Sigmoid colon (tissue), 7 donors: ENCODE results near the gene GJA1. TPM values are rescaled to one million over a fixed set of nuclear protein-coding genes. Genes with fewer than 3 reads are reported as not detected.

Experiments
- DNase-seq: peaks from one replicate; pipeline ENCODE4 v3.0.0-alpha.2; 2019
- H3K27ac ChIP-seq, 4 donors: fragments of 200-600 bp; sonication (generic); one replicate each; pipeline ENCODE4 v1.5.1; 2016 to 2019; ENCODE audit warnings: mild to moderate bottlenecking in 1 of 4
- H3K27me3 ChIP-seq, 3 donors: fragments of 200-600 bp; sonication (generic); one replicate each; pipeline ENCODE4 v1.5.1; 2019; ENCODE audit warnings: mild to moderate bottlenecking in 1 of 3
- H3K36me3 ChIP-seq, 4 donors: fragments of 200-600 bp; sonication (generic); one replicate each; pipeline ENCODE4 v1.5.1; 2016 to 2019
- H3K4me1 ChIP-seq, 4 donors: fragments of 200-600 bp; sonication (generic); one replicate each; pipeline ENCODE4 v1.5.1; 2017 to 2019
- H3K4me3 ChIP-seq, 4 donors: fragments of 200-600 bp; sonication (generic); one replicate each; pipeline ENCODE4 v1.5.1; 2017 to 2019; ENCODE audit warnings: mild to moderate bottlenecking in 2 of 4, moderate library complexity in 1 of 4
- H3K9me3 ChIP-seq, 4 donors: fragments of 200-600 bp in 3 of 4; sonication (generic) in 3 of 4; one replicate each; pipeline versions ENCODE4 v1.5.1 to v1.6.1; 2013 to 2019
- CTCF ChIP-seq, 4 experiments: fragments of 450-650 bp in 3 of 4; fragments of 200-600 bp in 1 of 4; IDR thresholded peaks; one replicate each; pipeline ENCODE4 v1.5.1; 2016 to 2019; ENCODE audit warnings: antibody characterized with exemption in 4 of 4, mild to moderate bottlenecking in 3 of 4, moderate library complexity in 2 of 4
- EP300 ChIP-seq, 4 donors: sonication (generic); formaldehyde crosslinking; IDR thresholded peaks; one replicate each; pipeline ENCODE4 v1.6.1; 2017; ENCODE audit warnings: antibody characterized with exemption in 4 of 4
- POLR2A ChIP-seq, 2 donors: fragments of 450-650 bp; IDR thresholded peaks; one replicate each; pipeline ENCODE4 v1.6.1; 2016; ENCODE audit warnings: antibody characterized with exemption in 2 of 2, mild to moderate bottlenecking in 2 of 2, moderate library complexity in 2 of 2
- POLR2AphosphoS5 ChIP-seq, 4 donors: sonication (generic); formaldehyde crosslinking; IDR thresholded peaks; one replicate each; pipeline ENCODE4 v1.6.1; 2017; ENCODE audit warnings: antibody characterized with exemption in 4 of 4
- WGBS, 2 donors: extraction: QIAGEN DNeasy Blood & Tissue Kit; methylation state at CpG; one replicate each; pipeline ENCODE4 v1.1.7; 2013; 5-methylcytosine and 5-hydroxymethylcytosine counted together
- intact Hi-C: fragments of 100-400 bp; cut with DNase I; formaldehyde crosslinking; loops from one replicate; pipeline ENCODE4 v1.15.1; 2023
- polyA plus RNA-seq, 3 donors: library from polyadenylated mRNA; stranded (reverse); fragments of 200-250 nt; gene quantifications; one replicate each; pipeline ENCODE4 v1.2.3, GENCODE V29; 2013
- small RNA-seq, 3 donors: library from RNA; depleted of rRNA; stranded (forward); fragments of <200 nt; gene quantifications; one replicate each; pipeline ENCODE3, GENCODE V24; 2016
- total RNA-seq, 4 donors: library from RNA; depleted of rRNA; stranded (reverse); fragments of >200 nt; gene quantifications; one replicate each; pipeline ENCODE4 v1.1.0, GENCODE V29; 2016
- donor health status: healthy with polysubstance abuse.
- donor health status: Bipolar disorder and iron deficiency.
- donor health status: healthy.

Gene GJA1
- total and polyA plus RNA-seq, 7 donors, result 3.0 to 24.0 (median 15.0) TPM

DNA sequence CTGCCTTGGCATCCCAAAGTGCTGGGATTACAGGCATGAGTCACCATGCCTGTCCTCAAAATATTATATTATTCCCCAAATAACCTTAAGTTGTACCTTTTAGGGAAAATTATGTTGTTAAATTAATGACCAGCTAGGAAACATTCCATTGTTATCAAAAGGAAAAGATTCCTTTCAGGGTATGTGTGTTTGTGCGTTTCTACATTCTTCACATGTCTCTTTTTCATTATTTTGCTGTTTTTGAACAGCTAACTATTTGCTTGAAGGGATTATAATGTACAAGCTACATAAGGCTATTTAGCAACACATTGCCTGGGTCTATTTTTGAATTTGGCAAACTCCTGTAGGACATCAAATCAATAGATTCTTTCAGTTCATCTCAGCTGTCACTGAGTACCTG is 57.1 kb downstream of the GJA1 start:
- Histone ChIP-seq H3K27me3 (no peaks in the 10 kb centered on the region), H3K27ac (peak overlapping the region in 1 of 4 donors; percentile 31), H3K4me1 (peaks cover 0 to under 1% (median 0%) of the 10 kb centered on the region in 4 donors), H3K9me3 (no peaks in the 10 kb centered on the region), H3K4me3 (no peak overlapping the region), H3K36me3 (no peaks in the 10 kb centered on the region)
- DNase-seq, result no peak
- intact Hi-C loops, result no loop called here
- 90% methylated on average over 1 of the region's 1 CpG for WGBS, 2 donors
- TF ChIP-seq EP300 (IDR thresholded peaks at IDR 0.05) (no peak), CTCF (IDR thresholded peaks at IDR 0.05) (no peak), POLR2A (IDR thresholded peaks at IDR 0.05) (no peak), POLR2AphosphoS5 (IDR thresholded peaks at IDR 0.05) (no peak)

DNA sequence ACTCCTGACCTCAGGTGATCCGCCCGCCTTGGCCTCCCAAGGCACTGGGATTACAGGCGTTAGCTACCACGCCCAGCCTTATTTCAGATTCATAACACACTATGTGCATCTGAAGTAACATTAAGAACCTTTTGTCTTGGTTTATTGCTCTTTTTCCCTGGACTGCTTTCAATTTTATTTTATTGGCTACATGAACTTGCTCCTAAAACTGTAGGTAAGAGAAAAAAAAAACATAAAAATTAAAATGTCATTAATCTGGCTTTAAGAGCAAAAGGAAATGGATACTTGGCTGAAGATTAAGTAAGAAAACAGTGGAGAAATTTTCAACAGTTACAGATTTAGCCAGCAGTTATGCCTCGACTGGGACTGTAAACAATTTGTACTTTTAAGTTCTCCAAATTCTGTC is 62.5 kb downstream of the GJA1 start:
- peak overlapping the region in 3 of 4 donors; percentile 2 to 81 (median 35) for H3K27ac ChIP-seq
- WGBS, 2 donors, result 38 to 60% methylated on average over 5 of the region's 5 CpGs
- H3K9me3 ChIP-seq, result no peaks in the 10 kb centered on the region
- intact Hi-C loops, result no loop called here
- no peak for DNase-seq
- no peaks in the 10 kb centered on the region for H3K27me3 ChIP-seq
- H3K4me1 ChIP-seq, result peaks cover 0 to 8% (median 3%) of the 10 kb centered on the region in 4 donors
- TF ChIP-seq POLR2A (IDR thresholded peaks at IDR 0.05) (no peak), CTCF (IDR thresholded peaks at IDR 0.05) (no peak), EP300 (IDR thresholded peaks at IDR 0.05) (no peak), POLR2AphosphoS5 (IDR thresholded peaks at IDR 0.05) (peak; percentile 35 to 67 (median 56))
- H3K36me3 ChIP-seq, result no peaks in the 10 kb centered on the region
- H3K4me3 ChIP-seq, result no peak overlapping the region

GRCh38 chr6:121498481-121499276 is 63.2 kb downstream of the GJA1 start:
- Histone ChIP-seq H3K36me3 (no peaks in the 10 kb centered on the region), H3K27me3 (no peaks in the 10 kb centered on the region), H3K4me3 (no peak overlapping the region), H3K4me1 (peaks cover 0 to 8% (median 4%) of the 10 kb centered on the region in 4 donors), H3K9me3 (no peaks in the 10 kb centered on the region), H3K27ac (peak overlapping the region in 2 of 4 donors; percentile 35 to 81)
- intact Hi-C loops, result no loop called here
- DNase-seq, result no peak
- TF ChIP-seq POLR2A (IDR thresholded peaks at IDR 0.05) (no peak), POLR2AphosphoS5 (IDR thresholded peaks at IDR 0.05) (no peak), CTCF (IDR thresholded peaks at IDR 0.05) (no peak), EP300 (IDR thresholded peaks at IDR 0.05) (no peak)
- WGBS, 2 donors, result 76 to 86% methylated on average over 12 of the region's 12 CpGs

Small RNA genes lying within 50 kb of the gene (small RNA-seq; reads per million reads assigned to genes)
- 0 reads per million in 3 donors for gene RNU4-35P

Other genes starting within 250 kb of the GJA1 start
- 1 to 10 TPM; 2.0 to 6.1 (median 4.1) TPM for gene TBC1D32, start 101.2 kb upstream of the GJA1 start, total RNA-seq
- 1 to 10 TPM in 2 of 3 donors, under 1 TPM in 1; 0.60 to 2.1 (median 1.5) TPM for gene TBC1D32, start 101.2 kb upstream of the GJA1 start, polyA plus RNA-seq